Tibial nerve (tissue), 4 donors: ENCODE results near the gene INF2. TPM values are rescaled to one million over a fixed set of nuclear protein-coding genes. Genes with fewer than 3 reads are reported as not detected.

Experiments
- DNase-seq, 2 donors: peaks; one replicate each; pipeline ENCODE4 v3.0.0-alpha.2; 2019; ENCODE audit warnings: low spot score in 2 of 2
- H3K27ac ChIP-seq, 4 donors: fragments of 200-600 bp; sonication (generic) in 3 of 4; one replicate each; pipeline ENCODE4 v1.5.1; 2017 to 2019; ENCODE audit warnings: mild to moderate bottlenecking in 1 of 4
- H3K27me3 ChIP-seq, 2 donors: fragments of 200-600 bp; sonication (generic) in 1 of 2; one replicate each; pipeline versions ENCODE4 v1.5.1 to v1.6.0; 2017 to 2019
- H3K36me3 ChIP-seq, 3 donors: fragments of 200-600 bp; sonication (generic); one replicate each; pipeline ENCODE4 v1.5.1; 2018 to 2019
- H3K4me1 ChIP-seq, 4 donors: fragments of 200-600 bp; sonication (generic) in 3 of 4; one replicate each; pipeline ENCODE4 v1.5.1; 2017 to 2019
- H3K4me3 ChIP-seq, 4 donors: fragments of 200-600 bp; sonication (generic) in 3 of 4; one replicate each; pipeline ENCODE4 v1.5.1; 2017 to 2019; ENCODE audit warnings: mild to moderate bottlenecking in 1 of 4, moderate library complexity in 1 of 4
- H3K9me3 ChIP-seq, 4 donors: fragments of 200-600 bp; sonication (generic) in 3 of 4; one replicate each; pipeline ENCODE4 v1.5.1; 2017 to 2019
- EP300 ChIP-seq, 2 donors: sonication (generic); formaldehyde crosslinking; IDR thresholded peaks; one replicate each; pipeline ENCODE4 v1.6.1; 2017; ENCODE audit warnings: antibody characterized with exemption in 2 of 2, mild to moderate bottlenecking in 1 of 2
- POLR2A ChIP-seq, 2 donors: fragments of 450-650 bp; IDR thresholded peaks; one replicate each; pipeline ENCODE4 v1.6.1; 2017; ENCODE audit warnings: antibody characterized with exemption in 2 of 2, mild to moderate bottlenecking in 2 of 2, moderate library complexity in 2 of 2
- WGBS, 2 donors: methylation state at CpG; one replicate each; pipeline ENCODE4 v1.1.5; 2018; 5-methylcytosine and 5-hydroxymethylcytosine counted together
- total RNA-seq, 4 donors: library from RNA; depleted of rRNA; stranded (reverse); fragments of >200 nt; gene quantifications; one replicate each; pipeline ENCODE4 v1.1.0, GENCODE V29; 2016
- TF ChIP-seq, protein P1 (sequence below), 5 experiments: fragments of 200-600 bp in 3 of 5; fragments of 450-650 bp in 2 of 5; sonication (generic) in 3 of 5; IDR thresholded peaks; one replicate each; pipeline ENCODE4 v1.5.1; 2016 to 2019; ENCODE audit warnings: antibody characterized with exemption in 5 of 5, mild to moderate bottlenecking in 3 of 5, moderate library complexity in 2 of 5

The INF2 gene
- 100 to 1,000 TPM; 217 to 256 (median 239) TPM for total RNA-seq

GRCh38 chr14:104689109-104689880, at the start of gene INF2:
INF2 (plus strand) TSS chr14:104689618; CDS start chr14:104701366, 11,748 bp downstream.
- Histone ChIP-seq H3K4me3 (peak within 1 kb of the TSS; percentile 67 to 91 (median 84)), H3K27me3 (no peaks in the 10 kb centered on the region), H3K9me3 (no peaks in the 10 kb centered on the region), H3K27ac (peak within 1 kb of the TSS; percentile 89 to 99 (median 92)), H3K36me3 (peaks cover 0 to 5% (median 0%) of the 10 kb centered on the region in 3 donors), H3K4me1 (peaks cover 0 to 72% (median 65%) of the 10 kb centered on the region in 4 donors)
- 0 to 1% methylated on average over 11 to 56 of the region's 76 CpGs for WGBS, 2 donors
- DNase-seq, result no peak
- TF ChIP-seq EP300 (IDR thresholded peaks at IDR 0.05) (no peak), POLR2A (IDR thresholded peaks at IDR 0.05) (peak in 1 of 2 donors; percentile 24)

- Histone ChIP-seq H3K4me3 (no peak overlapping the region), H3K4me1 (peaks cover 0 to 8% (median 0%) of the 10 kb centered on the region in 4 donors), H3K9me3 (peaks cover 0 to 6% (median 0%) of the 10 kb centered on the region in 4 donors), H3K27me3 (peaks cover 0 to 9% of the 10 kb centered on the region in 2 donors), H3K36me3 (no peaks in the 10 kb centered on the region), H3K27ac (no peak overlapping the region)
- TF ChIP-seq, protein P1, sequence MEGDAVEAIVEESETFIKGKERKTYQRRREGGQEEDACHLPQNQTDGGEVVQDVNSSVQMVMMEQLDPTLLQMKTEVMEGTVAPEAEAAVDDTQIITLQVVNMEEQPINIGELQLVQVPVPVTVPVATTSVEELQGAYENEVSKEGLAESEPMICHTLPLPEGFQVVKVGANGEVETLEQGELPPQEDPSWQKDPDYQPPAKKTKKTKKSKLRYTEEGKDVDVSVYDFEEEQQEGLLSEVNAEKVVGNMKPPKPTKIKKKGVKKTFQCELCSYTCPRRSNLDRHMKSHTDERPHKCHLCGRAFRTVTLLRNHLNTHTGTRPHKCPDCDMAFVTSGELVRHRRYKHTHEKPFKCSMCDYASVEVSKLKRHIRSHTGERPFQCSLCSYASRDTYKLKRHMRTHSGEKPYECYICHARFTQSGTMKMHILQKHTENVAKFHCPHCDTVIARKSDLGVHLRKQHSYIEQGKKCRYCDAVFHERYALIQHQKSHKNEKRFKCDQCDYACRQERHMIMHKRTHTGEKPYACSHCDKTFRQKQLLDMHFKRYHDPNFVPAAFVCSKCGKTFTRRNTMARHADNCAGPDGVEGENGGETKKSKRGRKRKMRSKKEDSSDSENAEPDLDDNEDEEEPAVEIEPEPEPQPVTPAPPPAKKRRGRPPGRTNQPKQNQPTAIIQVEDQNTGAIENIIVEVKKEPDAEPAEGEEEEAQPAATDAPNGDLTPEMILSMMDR (IDR thresholded peaks at IDR 0.05), result peak; percentile 84 to 88 (median 88)
- TF ChIP-seq POLR2A (IDR thresholded peaks at IDR 0.05), result no peak
- DNase-seq, result peak in 1 of 2 donors; percentile 46
- WGBS, 2 donors, result 4 to 9% methylated on average over 15 to 17 of the region's 24 CpGs
Measured at GRCh38 chr14:104639885-104640548, 49.4 kb upstream of the INF2 start.

DNA sequence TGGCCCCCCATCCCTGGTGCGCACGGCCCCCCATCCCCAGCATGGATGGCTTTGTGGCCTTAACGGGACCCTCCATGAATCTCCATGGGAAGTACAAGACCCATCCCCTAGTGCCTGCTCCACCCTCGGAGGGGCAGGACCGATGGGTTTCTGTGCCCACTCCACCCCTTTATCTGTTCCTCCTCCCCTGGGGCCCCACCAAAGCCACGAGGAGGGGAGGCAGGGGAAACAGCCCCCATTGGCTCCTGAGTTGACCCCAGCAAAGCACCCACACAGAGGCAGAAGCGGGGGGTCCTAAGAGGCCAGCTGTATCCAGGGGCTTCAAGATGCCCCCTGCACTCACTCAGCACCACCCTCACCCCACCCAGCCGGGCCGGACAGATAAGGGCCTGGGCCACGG, 48.7 kb upstream of the INF2 start:
- Histone ChIP-seq H3K27me3 (peaks cover 0 to 9% of the 10 kb centered on the region in 2 donors), H3K4me1 (peaks cover 0 to 8% (median 0%) of the 10 kb centered on the region in 4 donors), H3K27ac (no peak overlapping the region), H3K36me3 (no peaks in the 10 kb centered on the region), H3K9me3 (peaks cover 0 to 11% (median 0%) of the 10 kb centered on the region in 4 donors), H3K4me3 (no peak overlapping the region)
- 73 to 86% methylated on average over 4 to 10 of the region's 10 CpGs for WGBS, 2 donors
- DNase-seq, result no peak
- no peak for TF ChIP-seq EP300 (IDR thresholded peaks at IDR 0.05)
- no peak for TF ChIP-seq POLR2A (IDR thresholded peaks at IDR 0.05)
- TF ChIP-seq, protein P1 (IDR thresholded peaks at IDR 0.05), result no peak

GRCh38 chr14:104641753-104642539, 47.5 kb upstream of the INF2 start:
- peaks cover 0 to 9% of the 10 kb centered on the region in 2 donors for H3K27me3 ChIP-seq
- H3K4me1 ChIP-seq, result peaks cover 0 to 8% (median 0%) of the 10 kb centered on the region in 4 donors
- H3K36me3 ChIP-seq, result no peaks in the 10 kb centered on the region
- TF ChIP-seq EP300 (IDR thresholded peaks at IDR 0.05), result no peak
- no peak for TF ChIP-seq POLR2A (IDR thresholded peaks at IDR 0.05)
- TF ChIP-seq, protein P1 (IDR thresholded peaks at IDR 0.05), result no peak
- no peak overlapping the region for H3K4me3 ChIP-seq
- peaks cover 0 to 11% (median 0%) of the 10 kb centered on the region in 4 donors for H3K9me3 ChIP-seq
- no peak for DNase-seq
- H3K27ac ChIP-seq, result no peak overlapping the region
- WGBS, 2 donors, result 72 to 83% methylated on average over 21 of the region's 23 CpGs

DNA sequence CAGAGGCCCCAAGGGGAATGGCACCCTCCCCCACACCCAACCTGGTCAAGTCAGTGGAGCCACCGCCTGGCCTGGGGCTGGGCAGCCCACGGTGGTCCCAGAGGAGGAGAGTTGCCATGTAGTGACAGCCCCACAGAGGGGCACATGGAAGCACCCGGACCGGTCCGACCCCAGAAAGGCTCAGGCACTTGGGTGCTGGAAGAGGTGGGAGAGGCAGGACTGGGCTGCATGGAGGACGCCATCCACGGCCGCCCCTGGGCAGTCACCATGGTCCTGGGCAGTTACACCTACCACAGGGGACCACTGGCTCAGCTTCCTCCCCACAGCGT, 46.9 kb upstream of the INF2 start:
- DNase-seq, result no peak
- TF ChIP-seq POLR2A (IDR thresholded peaks at IDR 0.05) (no peak), EP300 (IDR thresholded peaks at IDR 0.05) (no peak)
- TF ChIP-seq, protein P1 (IDR thresholded peaks at IDR 0.05), result no peak
- peaks cover 0 to 9% of the 10 kb centered on the region in 2 donors for H3K27me3 ChIP-seq
- no peaks in the 10 kb centered on the region for H3K36me3 ChIP-seq
- H3K4me3 ChIP-seq, result no peak overlapping the region
- H3K27ac ChIP-seq, result no peak overlapping the region
- peaks cover 0 to 8% (median 0%) of the 10 kb centered on the region in 4 donors for H3K4me1 ChIP-seq
- WGBS, 2 donors, result 91 to 93% methylated on average over 6 to 8 of the region's 9 CpGs
- peaks cover 0 to 11% (median 0%) of the 10 kb centered on the region in 4 donors for H3K9me3 ChIP-seq
